Measurements from ENCODE around the gene RUSC1. TPM values are rescaled to one million over a fixed set of nuclear protein-coding genes. Genes with fewer than 3 reads are reported as not detected.

RUSC1 gene
- total and polyA plus RNA-seq, 2 of the 8 experiments (the other 6 are each of a cell fraction or from before 2014, with no cell fraction given), result 54.6 to 90.4 TPM

DNA sequence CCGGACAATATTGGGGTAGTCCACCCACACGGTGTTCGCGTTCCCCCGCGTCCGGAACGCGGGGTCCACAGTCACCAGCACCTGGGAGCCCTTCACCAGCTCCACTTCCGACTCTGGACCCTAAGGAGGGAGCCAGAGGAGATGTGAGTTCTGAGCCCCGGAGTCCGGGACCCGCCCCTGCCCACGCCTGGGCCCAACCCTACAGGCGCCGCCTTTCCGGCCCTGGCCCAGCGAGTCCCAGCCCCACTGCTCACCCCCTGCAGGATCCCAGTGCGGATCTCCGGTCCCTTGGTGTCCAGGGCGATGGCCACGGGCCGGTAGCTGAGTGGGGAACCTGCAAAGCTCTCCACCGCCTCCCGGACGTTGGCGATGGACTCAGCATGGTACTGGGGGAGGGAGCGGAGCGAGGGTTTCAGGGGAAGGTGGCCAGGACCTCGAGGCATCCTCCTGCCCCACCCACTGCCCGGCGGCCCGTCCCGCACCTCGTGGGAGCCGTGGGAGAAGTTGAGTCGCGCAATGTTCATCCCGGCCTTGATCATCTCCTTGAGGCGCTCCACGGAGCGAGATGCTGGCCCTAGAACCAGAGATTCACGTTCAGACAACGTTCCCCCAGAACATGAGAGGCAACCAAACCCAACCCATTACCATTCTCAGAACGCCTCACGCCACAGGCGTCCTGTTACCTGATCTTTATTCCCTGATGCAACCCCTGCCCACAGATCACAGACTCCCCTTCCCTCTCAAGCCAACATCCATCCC lies 25.3 kb upstream of the RUSC1 start (continued):
- TF ChIP-seq EGR1 (IDR thresholded peaks at IDR 0.05; ENCODE audit: borderline replicate concordance, low read depth, low read length) (peak; percentile 6; the same call in 1 of the 2 replicates), HDAC6 (IDR thresholded peaks at IDR 0.05; ENCODE audit: low read depth, low read length) (no peak), POLR2A (IDR thresholded peaks at IDR 0.05; ENCODE audit: control extremely low read depth in 1 of 2, low read depth in 2 of 2, low read length in 2 of 2) (no peak), PHF8 (conservative IDR thresholded peaks at IDR 0.05; ENCODE audit: low read depth, low read length) (0 out of 2 replicates have a peak, but pooled peaks have one; percentile 29), EP300 (IDR thresholded peaks at IDR 0.05; ENCODE audit: borderline replicate concordance in 1 of 2, low read depth in 2 of 2, low read length in 2 of 2) (no peak), TBP (IDR thresholded peaks at IDR 0.05; ENCODE audit: low read depth, low read length) (no peak), CBX5 (IDR thresholded peaks at IDR 0.05; ENCODE audit: low read depth, low read length) (no peak)
- TF ChIP-seq, protein P1, sequence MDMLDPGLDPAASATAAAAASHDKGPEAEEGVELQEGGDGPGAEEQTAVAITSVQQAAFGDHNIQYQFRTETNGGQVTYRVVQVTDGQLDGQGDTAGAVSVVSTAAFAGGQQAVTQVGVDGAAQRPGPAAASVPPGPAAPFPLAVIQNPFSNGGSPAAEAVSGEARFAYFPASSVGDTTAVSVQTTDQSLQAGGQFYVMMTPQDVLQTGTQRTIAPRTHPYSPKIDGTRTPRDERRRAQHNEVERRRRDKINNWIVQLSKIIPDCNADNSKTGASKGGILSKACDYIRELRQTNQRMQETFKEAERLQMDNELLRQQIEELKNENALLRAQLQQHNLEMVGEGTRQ (IDR thresholded peaks at IDR 0.05; ENCODE audit: low read length), result no peak
- TF ChIP-seq, protein P2, sequence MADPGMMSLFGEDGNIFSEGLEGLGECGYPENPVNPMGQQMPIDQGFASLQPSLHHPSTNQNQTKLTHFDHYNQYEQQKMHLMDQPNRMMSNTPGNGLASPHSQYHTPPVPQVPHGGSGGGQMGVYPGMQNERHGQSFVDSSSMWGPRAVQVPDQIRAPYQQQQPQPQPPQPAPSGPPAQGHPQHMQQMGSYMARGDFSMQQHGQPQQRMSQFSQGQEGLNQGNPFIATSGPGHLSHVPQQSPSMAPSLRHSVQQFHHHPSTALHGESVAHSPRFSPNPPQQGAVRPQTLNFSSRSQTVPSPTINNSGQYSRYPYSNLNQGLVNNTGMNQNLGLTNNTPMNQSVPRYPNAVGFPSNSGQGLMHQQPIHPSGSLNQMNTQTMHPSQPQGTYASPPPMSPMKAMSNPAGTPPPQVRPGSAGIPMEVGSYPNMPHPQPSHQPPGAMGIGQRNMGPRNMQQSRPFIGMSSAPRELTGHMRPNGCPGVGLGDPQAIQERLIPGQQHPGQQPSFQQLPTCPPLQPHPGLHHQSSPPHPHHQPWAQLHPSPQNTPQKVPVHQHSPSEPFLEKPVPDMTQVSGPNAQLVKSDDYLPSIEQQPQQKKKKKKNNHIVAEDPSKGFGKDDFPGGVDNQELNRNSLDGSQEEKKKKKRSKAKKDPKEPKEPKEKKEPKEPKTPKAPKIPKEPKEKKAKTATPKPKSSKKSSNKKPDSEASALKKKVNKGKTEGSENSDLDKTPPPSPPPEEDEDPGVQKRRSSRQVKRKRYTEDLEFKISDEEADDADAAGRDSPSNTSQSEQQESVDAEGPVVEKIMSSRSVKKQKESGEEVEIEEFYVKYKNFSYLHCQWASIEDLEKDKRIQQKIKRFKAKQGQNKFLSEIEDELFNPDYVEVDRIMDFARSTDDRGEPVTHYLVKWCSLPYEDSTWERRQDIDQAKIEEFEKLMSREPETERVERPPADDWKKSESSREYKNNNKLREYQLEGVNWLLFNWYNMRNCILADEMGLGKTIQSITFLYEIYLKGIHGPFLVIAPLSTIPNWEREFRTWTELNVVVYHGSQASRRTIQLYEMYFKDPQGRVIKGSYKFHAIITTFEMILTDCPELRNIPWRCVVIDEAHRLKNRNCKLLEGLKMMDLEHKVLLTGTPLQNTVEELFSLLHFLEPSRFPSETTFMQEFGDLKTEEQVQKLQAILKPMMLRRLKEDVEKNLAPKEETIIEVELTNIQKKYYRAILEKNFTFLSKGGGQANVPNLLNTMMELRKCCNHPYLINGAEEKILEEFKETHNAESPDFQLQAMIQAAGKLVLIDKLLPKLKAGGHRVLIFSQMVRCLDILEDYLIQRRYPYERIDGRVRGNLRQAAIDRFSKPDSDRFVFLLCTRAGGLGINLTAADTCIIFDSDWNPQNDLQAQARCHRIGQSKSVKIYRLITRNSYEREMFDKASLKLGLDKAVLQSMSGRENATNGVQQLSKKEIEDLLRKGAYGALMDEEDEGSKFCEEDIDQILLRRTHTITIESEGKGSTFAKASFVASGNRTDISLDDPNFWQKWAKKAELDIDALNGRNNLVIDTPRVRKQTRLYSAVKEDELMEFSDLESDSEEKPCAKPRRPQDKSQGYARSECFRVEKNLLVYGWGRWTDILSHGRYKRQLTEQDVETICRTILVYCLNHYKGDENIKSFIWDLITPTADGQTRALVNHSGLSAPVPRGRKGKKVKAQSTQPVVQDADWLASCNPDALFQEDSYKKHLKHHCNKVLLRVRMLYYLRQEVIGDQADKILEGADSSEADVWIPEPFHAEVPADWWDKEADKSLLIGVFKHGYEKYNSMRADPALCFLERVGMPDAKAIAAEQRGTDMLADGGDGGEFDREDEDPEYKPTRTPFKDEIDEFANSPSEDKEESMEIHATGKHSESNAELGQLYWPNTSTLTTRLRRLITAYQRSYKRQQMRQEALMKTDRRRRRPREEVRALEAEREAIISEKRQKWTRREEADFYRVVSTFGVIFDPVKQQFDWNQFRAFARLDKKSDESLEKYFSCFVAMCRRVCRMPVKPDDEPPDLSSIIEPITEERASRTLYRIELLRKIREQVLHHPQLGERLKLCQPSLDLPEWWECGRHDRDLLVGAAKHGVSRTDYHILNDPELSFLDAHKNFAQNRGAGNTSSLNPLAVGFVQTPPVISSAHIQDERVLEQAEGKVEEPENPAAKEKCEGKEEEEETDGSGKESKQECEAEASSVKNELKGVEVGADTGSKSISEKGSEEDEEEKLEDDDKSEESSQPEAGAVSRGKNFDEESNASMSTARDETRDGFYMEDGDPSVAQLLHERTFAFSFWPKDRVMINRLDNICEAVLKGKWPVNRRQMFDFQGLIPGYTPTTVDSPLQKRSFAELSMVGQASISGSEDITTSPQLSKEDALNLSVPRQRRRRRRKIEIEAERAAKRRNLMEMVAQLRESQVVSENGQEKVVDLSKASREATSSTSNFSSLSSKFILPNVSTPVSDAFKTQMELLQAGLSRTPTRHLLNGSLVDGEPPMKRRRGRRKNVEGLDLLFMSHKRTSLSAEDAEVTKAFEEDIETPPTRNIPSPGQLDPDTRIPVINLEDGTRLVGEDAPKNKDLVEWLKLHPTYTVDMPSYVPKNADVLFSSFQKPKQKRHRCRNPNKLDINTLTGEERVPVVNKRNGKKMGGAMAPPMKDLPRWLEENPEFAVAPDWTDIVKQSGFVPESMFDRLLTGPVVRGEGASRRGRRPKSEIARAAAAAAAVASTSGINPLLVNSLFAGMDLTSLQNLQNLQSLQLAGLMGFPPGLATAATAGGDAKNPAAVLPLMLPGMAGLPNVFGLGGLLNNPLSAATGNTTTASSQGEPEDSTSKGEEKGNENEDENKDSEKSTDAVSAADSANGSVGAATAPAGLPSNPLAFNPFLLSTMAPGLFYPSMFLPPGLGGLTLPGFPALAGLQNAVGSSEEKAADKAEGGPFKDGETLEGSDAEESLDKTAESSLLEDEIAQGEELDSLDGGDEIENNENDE (IDR thresholded peaks at IDR 0.05; ENCODE audit: insufficient replicate concordance, low read length), result no peak
